ENCODE measurements around the gene CTNNA1.
"Not testable (repeated sequence)": the region's sequence is repeated elsewhere in the genome, so short reads cannot be mapped to it uniquely, and the experiment has no call there.

The CTNNA1 gene

DNA sequence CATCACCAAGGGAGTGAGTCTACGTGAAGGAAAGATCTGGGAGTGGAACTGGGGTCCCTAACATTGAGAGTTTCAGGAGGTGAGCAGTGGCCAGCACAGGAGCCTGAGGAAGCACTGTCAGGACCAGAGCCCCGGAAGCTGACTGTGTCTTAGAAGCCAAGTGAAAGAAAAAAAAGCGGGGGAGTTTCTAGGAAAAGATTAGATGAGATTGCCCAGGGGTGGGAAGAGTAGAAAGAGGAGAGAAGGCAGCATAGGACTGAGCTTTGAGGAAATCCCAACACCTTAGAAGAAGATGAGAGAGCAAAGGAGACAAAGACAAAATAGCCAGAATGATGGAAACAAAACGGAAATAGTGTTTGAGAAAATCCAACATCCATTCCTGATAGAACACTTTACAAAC is 158.9 kb downstream of the CTNNA1 start:
- Histone ChIP-seq H3K36me3 (ENCODE audit: control insufficient read depth, insufficient read depth, low read length) (no peaks in the 10 kb centered on the region), H3K9me3 (ENCODE audit: control insufficient read depth, insufficient read depth, low read length) (no peaks in the 10 kb centered on the region), H3K4me3 (ENCODE audit: low read depth, low read length) (no peak overlapping the region), H3K27me3 (ENCODE audit: control insufficient read depth, insufficient read depth, low read length) (no peaks in the 10 kb centered on the region), H3K4me1 (ENCODE audit: control insufficient read depth, insufficient read depth, low read length) (no peaks in the 10 kb centered on the region), H3K9ac (ENCODE audit: low read depth, low read length) (no peak overlapping the region)

DNA sequence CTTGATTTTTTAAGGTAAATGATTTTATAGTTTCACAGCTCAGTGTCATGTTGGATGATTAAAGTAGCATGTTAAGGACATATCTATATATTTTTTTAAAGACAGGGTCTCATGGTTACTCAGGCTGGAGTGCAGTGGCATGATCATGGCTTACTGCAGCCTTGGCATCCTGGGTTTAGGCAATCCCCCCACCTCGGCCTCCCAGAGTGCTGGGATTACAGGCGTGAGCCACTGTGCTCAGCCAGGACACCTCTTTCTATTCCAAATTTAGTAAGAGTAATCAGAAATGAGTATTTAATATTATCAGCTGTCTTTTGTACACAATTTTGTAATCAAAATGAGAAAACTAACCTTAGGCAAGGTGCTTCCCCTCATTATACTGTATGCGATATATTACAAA is 160.5 kb downstream of the CTNNA1 start:
- Histone ChIP-seq H3K4me3 (ENCODE audit: low read depth, low read length) (no peak overlapping the region), H3K36me3 (ENCODE audit: control insufficient read depth, insufficient read depth, low read length) (no peaks in the 10 kb centered on the region), H3K4me1 (ENCODE audit: control insufficient read depth, insufficient read depth, low read length) (no peaks in the 10 kb centered on the region), H3K9ac (ENCODE audit: low read depth, low read length) (no peak overlapping the region), H3K9me3 (ENCODE audit: control insufficient read depth, insufficient read depth, low read length) (no peaks in the 10 kb centered on the region), H3K27me3 (ENCODE audit: control insufficient read depth, insufficient read depth, low read length) (no peaks in the 10 kb centered on the region)

DNA sequence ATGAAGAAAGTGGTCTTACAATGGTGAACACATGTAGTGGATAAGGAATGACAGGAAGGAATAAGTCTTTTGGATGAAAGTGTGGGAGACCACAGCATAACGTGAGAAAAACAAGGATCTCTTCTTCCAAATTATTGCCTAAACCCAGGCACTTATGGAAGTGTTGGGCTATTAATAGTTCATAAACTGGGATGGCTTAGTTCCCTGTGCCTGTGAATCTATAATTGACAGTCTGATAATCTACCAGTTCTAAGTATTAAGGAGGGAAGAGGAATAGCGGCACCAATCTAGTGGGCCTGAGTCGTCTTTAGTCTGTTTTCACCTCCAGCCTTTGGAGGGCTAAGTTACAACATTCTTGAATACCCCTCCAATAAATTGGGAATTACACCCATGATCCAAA is 161.1 kb downstream of the CTNNA1 start:
- H3K4me3 ChIP-seq (ENCODE audit: low read depth, low read length): no peak overlapping the region
- H3K9ac ChIP-seq (ENCODE audit: low read depth, low read length): no peak overlapping the region
- no peaks in the 10 kb centered on the region for H3K36me3 ChIP-seq (ENCODE audit: control insufficient read depth, insufficient read depth, low read length)
- H3K4me1 ChIP-seq (ENCODE audit: control insufficient read depth, insufficient read depth, low read length): no peaks in the 10 kb centered on the region
- no peaks in the 10 kb centered on the region for H3K27me3 ChIP-seq (ENCODE audit: control insufficient read depth, insufficient read depth, low read length)
- no peaks in the 10 kb centered on the region for H3K9me3 ChIP-seq (ENCODE audit: control insufficient read depth, insufficient read depth, low read length)

DNA sequence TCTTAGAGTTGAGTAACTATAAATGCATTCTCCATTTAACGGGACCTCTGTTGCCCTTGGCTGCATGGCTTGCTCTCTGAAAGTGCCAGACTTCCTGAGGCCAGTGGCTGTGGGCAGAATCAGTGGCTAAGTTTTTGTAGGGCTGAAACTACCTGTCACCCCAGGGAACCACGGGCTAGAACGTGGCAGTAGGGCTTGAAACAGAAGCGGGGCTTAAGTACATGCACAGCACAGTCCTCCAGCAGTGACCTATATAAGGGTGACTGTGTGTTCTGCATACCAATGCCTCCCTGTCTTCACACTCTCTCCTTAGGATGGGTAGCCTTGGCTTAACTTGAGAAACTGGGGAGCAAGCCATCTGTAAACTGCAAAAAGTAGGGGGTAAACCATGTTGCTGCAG is 165.5 kb downstream of the CTNNA1 start:
- H3K9me3 ChIP-seq (ENCODE audit: control insufficient read depth, insufficient read depth, low read length): no peaks in the 10 kb centered on the region
- H3K36me3 ChIP-seq (ENCODE audit: control insufficient read depth, insufficient read depth, low read length): no peaks in the 10 kb centered on the region

DNA sequence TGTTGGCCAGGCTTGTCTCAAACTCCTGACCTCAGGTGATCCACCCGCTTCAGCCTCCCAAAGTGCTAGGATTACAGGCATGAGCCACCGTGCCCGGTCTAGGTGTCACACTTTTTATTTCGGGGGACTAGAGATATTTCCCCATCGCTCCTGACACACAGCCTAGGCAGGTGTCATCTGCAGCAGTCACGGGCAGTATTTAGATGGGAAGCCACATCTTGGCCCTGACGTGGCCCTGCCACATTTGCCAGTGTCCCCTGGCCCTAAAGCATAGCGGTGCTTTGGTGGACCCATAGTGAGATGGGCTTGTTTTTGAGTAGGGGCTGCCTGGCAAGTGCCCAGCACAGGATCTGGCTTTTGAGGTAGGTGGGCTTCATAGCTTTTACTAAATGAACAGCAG is 167.0 kb downstream of the CTNNA1 start:
- Histone ChIP-seq H3K4me3 (ENCODE audit: low read depth, low read length) (no peak overlapping the region), H3K27me3 (ENCODE audit: control insufficient read depth, insufficient read depth, low read length) (no peaks in the 10 kb centered on the region), H3K36me3 (ENCODE audit: control insufficient read depth, insufficient read depth, low read length) (peaks cover 7% of the 10 kb centered on the region), H3K9ac (ENCODE audit: low read depth, low read length) (no peak overlapping the region), H3K4me1 (ENCODE audit: control insufficient read depth, insufficient read depth, low read length) (no peaks in the 10 kb centered on the region), H3K9me3 (ENCODE audit: control insufficient read depth, insufficient read depth, low read length) (no peaks in the 10 kb centered on the region)

More for the DNA sequence above, 165.5 kb downstream of the CTNNA1 start:
- no peak overlapping the region for H3K4me3 ChIP-seq (ENCODE audit: low read depth, low read length)
- no peak overlapping the region for H3K9ac ChIP-seq (ENCODE audit: low read depth, low read length)
- H3K4me1 ChIP-seq (ENCODE audit: control insufficient read depth, insufficient read depth, low read length): no peaks in the 10 kb centered on the region
- no peaks in the 10 kb centered on the region for H3K27me3 ChIP-seq (ENCODE audit: control insufficient read depth, insufficient read depth, low read length)

DNA sequence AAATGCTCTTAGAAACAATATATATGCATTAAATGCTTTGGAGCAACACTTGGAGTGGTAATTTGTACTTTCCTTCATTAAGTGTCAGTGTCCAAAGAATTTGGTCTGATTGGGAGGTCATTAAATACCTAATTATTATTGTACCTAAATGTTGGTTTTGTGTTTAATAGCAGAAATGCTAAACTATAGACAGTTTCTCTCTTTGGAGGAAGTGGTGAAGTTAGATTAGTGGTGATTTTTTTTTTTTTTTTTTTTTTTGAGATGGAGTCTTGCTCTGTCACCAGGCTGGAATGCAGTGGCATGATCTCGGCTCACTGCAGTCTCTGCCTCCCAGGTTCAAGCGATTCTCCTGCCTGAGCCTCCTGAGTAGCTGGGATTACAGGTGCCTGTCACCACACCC is 168.1 kb downstream of the CTNNA1 start:
- H3K4me1 ChIP-seq (ENCODE audit: control insufficient read depth, insufficient read depth, low read length); H3K9ac ChIP-seq (ENCODE audit: low read depth, low read length); H3K9me3 ChIP-seq (ENCODE audit: control insufficient read depth, insufficient read depth, low read length); H3K4me3 ChIP-seq (ENCODE audit: low read depth, low read length); H3K27me3 ChIP-seq (ENCODE audit: control insufficient read depth, insufficient read depth, low read length): not testable (repeated sequence)
- H3K36me3 ChIP-seq (ENCODE audit: control insufficient read depth, insufficient read depth, low read length): peaks cover 14% of the 10 kb centered on the region

DNA sequence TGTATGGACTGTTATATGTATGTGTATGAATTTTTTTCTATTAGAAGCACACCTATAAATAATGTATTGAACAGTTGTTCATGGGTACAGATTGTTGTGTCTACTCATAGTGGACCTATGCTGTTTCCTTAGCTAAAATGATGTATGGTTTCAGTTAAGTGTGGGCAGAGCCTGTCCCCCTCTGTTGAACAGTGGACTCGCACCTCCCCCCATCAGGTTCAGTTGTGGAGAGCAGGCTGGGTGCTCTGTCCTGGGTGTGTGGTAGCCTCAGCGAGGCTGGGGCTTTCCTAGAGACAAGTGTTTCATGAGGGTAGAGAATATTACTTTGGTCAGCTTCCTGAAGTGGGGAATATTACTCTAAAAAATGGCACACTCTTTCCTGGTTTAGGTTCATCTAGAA is 169.3 kb downstream of the CTNNA1 start:
- H3K4me1 ChIP-seq (ENCODE audit: control insufficient read depth, insufficient read depth, low read length): no peaks in the 10 kb centered on the region
- no peak overlapping the region for H3K4me3 ChIP-seq (ENCODE audit: low read depth, low read length)
- peaks cover 21% of the 10 kb centered on the region for H3K36me3 ChIP-seq (ENCODE audit: control insufficient read depth, insufficient read depth, low read length)

DNA sequence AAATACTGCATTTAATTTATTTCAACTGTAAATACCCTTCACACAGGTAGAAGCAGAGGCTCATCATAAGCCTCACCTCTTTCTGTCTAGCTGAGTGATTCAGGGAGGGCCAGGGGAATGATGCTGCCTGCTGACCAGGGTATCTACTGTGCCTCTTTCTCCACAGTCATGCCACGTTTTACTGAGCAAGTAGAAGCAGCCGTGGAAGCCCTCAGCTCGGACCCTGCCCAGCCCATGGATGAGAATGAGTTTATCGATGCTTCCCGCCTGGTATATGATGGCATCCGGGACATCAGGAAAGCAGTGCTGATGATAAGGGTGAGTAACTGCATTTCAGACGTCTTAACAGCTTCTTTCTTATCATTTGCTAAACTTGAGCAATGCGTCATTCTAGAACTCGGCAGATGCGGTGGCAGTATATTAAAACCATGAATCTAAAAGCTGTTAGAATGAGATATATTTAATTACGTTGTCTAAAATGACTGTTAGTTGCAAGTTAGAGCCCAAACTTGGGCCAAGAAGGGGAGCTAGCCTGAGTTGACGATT is 171.9 kb downstream of the CTNNA1 start:
- no peak overlapping the region for H3K4me3 ChIP-seq (ENCODE audit: low read depth, low read length)
- no peaks in the 10 kb centered on the region for H3K27me3 ChIP-seq (ENCODE audit: control insufficient read depth, insufficient read depth, low read length)
- H3K9ac ChIP-seq (ENCODE audit: low read depth, low read length): no peak overlapping the region
- peaks cover 33% of the 10 kb centered on the region for H3K36me3 ChIP-seq (ENCODE audit: control insufficient read depth, insufficient read depth, low read length)
- H3K4me1 ChIP-seq (ENCODE audit: control insufficient read depth, insufficient read depth, low read length): no peaks in the 10 kb centered on the region
- H3K9me3 ChIP-seq (ENCODE audit: control insufficient read depth, insufficient read depth, low read length): no peaks in the 10 kb centered on the region

More for the DNA sequence above, 169.3 kb downstream of the CTNNA1 start:
- no peaks in the 10 kb centered on the region for H3K27me3 ChIP-seq (ENCODE audit: control insufficient read depth, insufficient read depth, low read length)
- no peak overlapping the region for H3K9ac ChIP-seq (ENCODE audit: low read depth, low read length)
- no peaks in the 10 kb centered on the region for H3K9me3 ChIP-seq (ENCODE audit: control insufficient read depth, insufficient read depth, low read length)

DNA sequence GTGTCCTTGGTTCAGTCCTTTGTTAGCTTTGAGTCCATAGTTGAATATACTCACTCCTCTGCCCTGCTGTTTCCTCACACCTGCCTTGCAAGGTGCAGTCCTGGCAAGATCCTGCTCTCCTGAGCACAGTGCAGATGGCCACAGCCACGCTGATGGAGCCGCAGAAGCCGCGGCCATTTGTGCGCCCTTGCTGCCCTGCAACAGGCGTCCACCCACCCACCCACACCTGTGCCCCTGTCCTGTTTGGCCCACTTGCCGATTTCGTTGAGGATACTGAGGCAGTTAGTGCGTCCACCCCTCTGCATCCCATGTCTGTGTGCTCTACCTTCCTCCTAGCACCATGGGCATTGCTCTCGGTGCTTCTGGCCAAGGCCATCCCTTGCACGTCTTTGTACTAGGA is 173.0 kb downstream of the CTNNA1 start:
- H3K36me3 ChIP-seq (ENCODE audit: control insufficient read depth, insufficient read depth, low read length): peaks cover 44% of the 10 kb centered on the region
- no peak overlapping the region for H3K9ac ChIP-seq (ENCODE audit: low read depth, low read length)
- H3K27me3 ChIP-seq (ENCODE audit: control insufficient read depth, insufficient read depth, low read length): no peaks in the 10 kb centered on the region
- no peaks in the 10 kb centered on the region for H3K9me3 ChIP-seq (ENCODE audit: control insufficient read depth, insufficient read depth, low read length)
- H3K4me3 ChIP-seq (ENCODE audit: low read depth, low read length): no peak overlapping the region
- no peaks in the 10 kb centered on the region for H3K4me1 ChIP-seq (ENCODE audit: control insufficient read depth, insufficient read depth, low read length)

DNA sequence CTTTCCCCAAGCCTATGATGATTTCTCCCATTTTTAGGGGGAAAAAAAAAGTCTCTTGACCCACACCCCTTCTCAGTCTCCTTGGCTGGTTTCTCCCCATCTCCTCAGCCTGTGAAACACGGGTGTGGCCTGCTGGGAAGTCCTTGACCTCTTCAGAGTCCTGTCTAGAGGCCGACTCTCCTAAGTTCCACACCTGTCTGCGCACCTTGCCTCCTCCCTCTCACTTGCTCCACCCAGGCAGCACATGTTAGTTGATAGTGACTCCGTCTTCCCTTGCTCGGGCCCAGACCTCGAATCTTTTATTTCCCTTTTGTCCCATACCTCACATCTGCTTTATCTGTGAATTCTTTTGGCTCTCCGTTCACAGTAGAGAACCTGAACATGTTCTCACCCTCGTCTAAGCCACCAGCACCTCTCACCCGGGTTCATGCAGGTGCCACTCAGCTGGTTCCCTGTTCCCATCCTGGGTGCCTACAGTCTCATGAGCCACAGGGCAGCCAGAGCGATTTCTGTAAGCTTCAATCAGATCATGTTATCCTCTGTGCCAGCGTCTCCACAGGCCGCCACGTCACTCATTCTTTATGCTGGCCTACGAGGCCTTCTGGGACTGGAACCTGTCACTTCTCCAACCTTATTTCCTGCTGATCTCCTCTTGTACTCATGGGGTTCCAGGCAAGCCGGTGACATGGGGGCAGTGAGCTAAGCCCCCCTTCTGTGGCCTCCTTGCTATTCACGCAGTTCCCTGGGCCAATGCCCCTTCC is 173.6 kb downstream of the CTNNA1 start:
- H3K36me3 ChIP-seq (ENCODE audit: control insufficient read depth, insufficient read depth, low read length): peaks cover 48% of the 10 kb centered on the region
- H3K4me1 ChIP-seq (ENCODE audit: control insufficient read depth, insufficient read depth, low read length): no peaks in the 10 kb centered on the region
- H3K9ac ChIP-seq (ENCODE audit: low read depth, low read length): no peak overlapping the region
- H3K27me3 ChIP-seq (ENCODE audit: control insufficient read depth, insufficient read depth, low read length): no peaks in the 10 kb centered on the region
- no peak overlapping the region for H3K4me3 ChIP-seq (ENCODE audit: low read depth, low read length)
- H3K9me3 ChIP-seq (ENCODE audit: control insufficient read depth, insufficient read depth, low read length): no peaks in the 10 kb centered on the region

DNA sequence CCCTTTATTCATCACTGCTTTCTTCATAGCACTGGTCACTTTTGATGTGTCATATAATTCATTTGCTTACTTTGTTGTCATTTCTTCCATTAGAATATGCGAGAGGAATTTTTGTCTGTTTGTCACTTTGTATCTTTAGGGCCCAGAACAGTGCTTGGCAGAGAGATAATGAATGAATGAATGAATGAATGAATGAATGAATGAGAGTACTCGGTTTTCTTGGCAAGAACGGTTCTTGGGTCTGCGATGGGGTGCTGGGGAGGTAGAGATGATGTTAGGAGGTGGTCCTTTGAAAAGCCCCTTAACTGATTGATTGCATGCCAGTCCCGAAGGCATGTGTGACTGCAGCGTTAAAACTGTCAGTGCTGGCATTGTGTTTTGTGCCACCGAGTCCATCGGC is 174.3 kb downstream of the CTNNA1 start:
- H3K27me3 ChIP-seq (ENCODE audit: control insufficient read depth, insufficient read depth, low read length): no peaks in the 10 kb centered on the region
- no peaks in the 10 kb centered on the region for H3K4me1 ChIP-seq (ENCODE audit: control insufficient read depth, insufficient read depth, low read length)
- H3K9ac ChIP-seq (ENCODE audit: low read depth, low read length): no peak overlapping the region
- H3K36me3 ChIP-seq (ENCODE audit: control insufficient read depth, insufficient read depth, low read length): peaks cover 53% of the 10 kb centered on the region
- H3K4me3 ChIP-seq (ENCODE audit: low read depth, low read length): no peak overlapping the region
- no peaks in the 10 kb centered on the region for H3K9me3 ChIP-seq (ENCODE audit: control insufficient read depth, insufficient read depth, low read length)

DNA sequence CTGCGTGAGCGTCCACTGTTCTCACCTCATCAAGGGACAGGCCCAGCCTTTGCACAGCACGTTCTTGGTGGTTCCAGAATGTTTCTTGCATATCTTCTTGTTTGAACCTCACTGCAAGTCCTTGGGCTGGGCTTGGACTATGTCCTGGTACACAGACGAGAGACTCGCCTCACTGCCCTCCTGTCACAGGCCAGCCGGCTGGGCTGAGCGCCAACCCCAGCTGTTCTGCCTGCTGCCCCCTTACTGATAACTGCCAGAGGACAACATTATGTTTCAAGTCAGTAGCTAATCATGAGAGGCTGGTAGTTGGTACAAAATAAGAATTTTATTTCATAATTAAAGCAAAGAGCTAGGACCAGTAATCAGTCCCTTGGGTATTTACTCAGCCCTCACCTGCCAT is 174.8 kb downstream of the CTNNA1 start:
- H3K36me3 ChIP-seq (ENCODE audit: control insufficient read depth, insufficient read depth, low read length): peaks cover 57% of the 10 kb centered on the region
- H3K9ac ChIP-seq (ENCODE audit: low read depth, low read length): no peak overlapping the region
- H3K9me3 ChIP-seq (ENCODE audit: control insufficient read depth, insufficient read depth, low read length): no peaks in the 10 kb centered on the region
- H3K4me1 ChIP-seq (ENCODE audit: control insufficient read depth, insufficient read depth, low read length): no peaks in the 10 kb centered on the region
- H3K27me3 ChIP-seq (ENCODE audit: control insufficient read depth, insufficient read depth, low read length): no peaks in the 10 kb centered on the region
- H3K4me3 ChIP-seq (ENCODE audit: low read depth, low read length): no peak overlapping the region
